Karpas-422 (cell line): ENCODE data around the gene DKKL1. TPM values are rescaled to one million over a fixed set of nuclear protein-coding genes. Genes with fewer than 3 reads are reported as not detected.

Source experiments
- DNase-seq: peaks from one replicate; pipeline ENCODE4 v3.0.0-alpha.2; 2015
- H2AFZ ChIP-seq: fragments of 200-600 bp; sonication (generic); 2 replicates; pipeline ENCODE4 v1.6.1; 2014; ENCODE audit warnings: antibody characterized with exemption, low read length, mixed read lengths
- H3K27ac ChIP-seq: fragments of 200-600 bp; sonication (generic); 2 replicates; pipeline ENCODE4 v1.5.1; 2014; ENCODE audit warnings: mild to moderate bottlenecking, low read length, moderate library complexity
- H3K27me3 ChIP-seq: fragments of 200-600 bp; sonication (generic); 2 replicates; pipeline ENCODE4 v1.6.1; 2014; ENCODE audit warnings: low read length, mixed read lengths
- H3K36me3 ChIP-seq: fragments of 200-600 bp; sonication (generic); 2 replicates; pipeline ENCODE4 v1.6.1; 2014; ENCODE audit warnings: low read length, mixed read lengths; ENCODE audit not compliant: insufficient read depth
- H3K4me1 ChIP-seq: fragments of 200-600 bp; sonication (generic); 2 replicates; pipeline ENCODE4 v1.6.1; 2014; ENCODE audit warnings: mild to moderate bottlenecking, low read length, mixed read lengths
- H3K4me2 ChIP-seq: fragments of 200-600 bp; sonication (generic); 2 replicates; pipeline ENCODE4 v1.6.1; 2014; ENCODE audit warnings: low read length, low read depth, mild to moderate bottlenecking; ENCODE audit not compliant: poor library complexity, severe bottlenecking
- H3K4me3 ChIP-seq: fragments of 200-600 bp; sonication (generic); 2 replicates; pipeline ENCODE4 v1.5.1; 2014; ENCODE audit warnings: mild to moderate bottlenecking, antibody characterized with exemption, low read length, mixed read lengths
- H3K79me2 ChIP-seq: fragments of 200-600 bp; sonication (generic); 2 replicates; pipeline ENCODE4 v1.6.1; 2014; ENCODE audit warnings: mild to moderate bottlenecking, low read length, mixed read lengths
- H3K9ac ChIP-seq: fragments of 200-600 bp; sonication (generic); 2 replicates; pipeline ENCODE4 v1.6.0; 2014; ENCODE audit warnings: low read length
- H3K9me2 ChIP-seq: fragments of 200-600 bp; sonication (generic), shearing (Covaris generic); replicated peaks from 2 replicates; pipeline ENCODE4 v1.6.0; 2014; ENCODE audit warnings: mild to moderate bottlenecking, low read length, moderate library complexity; ENCODE audit not compliant: insufficient read depth
- H3K9me3 ChIP-seq: fragments of 300-700, 200-600 bp; sonication (generic); 2 replicates; pipeline ENCODE4 v1.6.1; 2014; ENCODE audit warnings: low read length, mixed read lengths
- H4K20me1 ChIP-seq: fragments of 200-600 bp; sonication (generic); 2 replicates; pipeline ENCODE4 v1.6.1; 2014; ENCODE audit warnings: mild to moderate bottlenecking, antibody characterized with exemption, low read length, low read depth; ENCODE audit not compliant: insufficient read depth
- total RNA-seq: library from RNA; depleted of rRNA; stranded (reverse); fragments of >200 nt; shearing (Covaris generic); gene quantifications from 2 replicates; pipeline ENCODE4 v1.2.3, GENCODE V29; 2014; ENCODE audit warnings: low replicate concordance

Gene DKKL1
- total RNA-seq, 1 experiment from 2014 or later, result not detected

GRCh38 chr19:49339301-49340068, 24.2 kb upstream of the DKKL1 start:
- Histone ChIP-seq H2AFZ (no peak overlapping the region), H3K4me2 (peak overlapping the region; percentile 98), H3K27me3 (no peaks in the 10 kb centered on the region), H3K9ac (peak overlapping the region; percentile 93), H3K4me3 (peak overlapping the region; percentile 79), H3K27ac (peak overlapping the region; percentile 96), H3K9me3 (no peaks in the 10 kb centered on the region), H4K20me1 (no peaks in the 10 kb centered on the region; the same call in 1 of the 2 replicates), H3K36me3 (peaks cover 34% of the 10 kb centered on the region), H3K9me2 (no peaks in the 10 kb centered on the region), H3K79me2 (peaks cover 27% of the 10 kb centered on the region), H3K4me1 (peaks cover 65% of the 10 kb centered on the region)
- peak; percentile 100 for DNase-seq

DNA sequence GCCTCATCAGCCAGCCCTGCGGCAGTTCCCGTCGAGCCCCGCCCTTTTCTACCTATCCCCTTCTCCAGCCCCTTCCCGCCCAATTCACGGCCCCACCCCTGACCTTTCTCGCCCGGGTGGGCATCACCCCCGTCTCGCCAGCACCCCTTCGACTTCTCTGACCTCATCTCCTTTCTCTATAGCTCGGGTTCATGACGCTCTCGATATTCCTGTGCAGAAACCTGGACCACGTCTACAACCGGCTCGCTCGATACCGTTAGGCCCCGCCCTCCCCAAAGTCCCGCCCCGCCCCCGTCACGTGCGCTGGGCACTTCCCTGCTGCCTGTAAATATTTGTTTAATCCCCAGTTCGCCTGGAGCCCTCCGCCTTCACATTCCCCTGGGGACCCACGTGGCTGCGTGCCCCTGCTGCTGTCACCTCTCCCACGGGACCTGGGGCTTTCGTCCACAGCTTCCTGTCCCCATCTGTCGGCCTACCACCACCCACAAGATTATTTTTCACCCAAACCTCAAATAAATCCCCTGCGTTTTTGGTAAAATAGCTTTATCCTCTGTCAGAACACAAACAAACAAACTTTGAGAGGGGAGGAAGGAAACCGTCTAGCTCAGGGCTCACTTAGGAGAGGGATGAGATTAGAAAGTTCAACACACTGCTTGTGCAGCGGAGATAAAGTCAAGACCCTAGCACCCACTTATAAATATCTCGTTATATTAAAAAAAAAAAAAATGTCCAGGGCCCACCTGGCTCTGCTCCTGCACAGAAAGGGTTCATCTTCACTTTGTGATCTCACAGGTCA, 23.4 kb upstream of the DKKL1 start:
- Histone ChIP-seq H3K27ac (peak overlapping the region; percentile 96), H3K9me2 (no peaks in the 10 kb centered on the region), H3K4me1 (peaks cover 58% of the 10 kb centered on the region), H3K9me3 (no peaks in the 10 kb centered on the region), H3K9ac (peak overlapping the region; percentile 83), H3K36me3 (peaks cover 34% of the 10 kb centered on the region), H3K4me3 (peak overlapping the region; percentile 64), H4K20me1 (no peaks in the 10 kb centered on the region; the same call in 1 of the 2 replicates), H3K79me2 (peaks cover 23% of the 10 kb centered on the region), H3K27me3 (no peaks in the 10 kb centered on the region), H2AFZ (no peak overlapping the region), H3K4me2 (peak overlapping the region; percentile 98)
- peak; percentile 99 for DNase-seq

DNA sequence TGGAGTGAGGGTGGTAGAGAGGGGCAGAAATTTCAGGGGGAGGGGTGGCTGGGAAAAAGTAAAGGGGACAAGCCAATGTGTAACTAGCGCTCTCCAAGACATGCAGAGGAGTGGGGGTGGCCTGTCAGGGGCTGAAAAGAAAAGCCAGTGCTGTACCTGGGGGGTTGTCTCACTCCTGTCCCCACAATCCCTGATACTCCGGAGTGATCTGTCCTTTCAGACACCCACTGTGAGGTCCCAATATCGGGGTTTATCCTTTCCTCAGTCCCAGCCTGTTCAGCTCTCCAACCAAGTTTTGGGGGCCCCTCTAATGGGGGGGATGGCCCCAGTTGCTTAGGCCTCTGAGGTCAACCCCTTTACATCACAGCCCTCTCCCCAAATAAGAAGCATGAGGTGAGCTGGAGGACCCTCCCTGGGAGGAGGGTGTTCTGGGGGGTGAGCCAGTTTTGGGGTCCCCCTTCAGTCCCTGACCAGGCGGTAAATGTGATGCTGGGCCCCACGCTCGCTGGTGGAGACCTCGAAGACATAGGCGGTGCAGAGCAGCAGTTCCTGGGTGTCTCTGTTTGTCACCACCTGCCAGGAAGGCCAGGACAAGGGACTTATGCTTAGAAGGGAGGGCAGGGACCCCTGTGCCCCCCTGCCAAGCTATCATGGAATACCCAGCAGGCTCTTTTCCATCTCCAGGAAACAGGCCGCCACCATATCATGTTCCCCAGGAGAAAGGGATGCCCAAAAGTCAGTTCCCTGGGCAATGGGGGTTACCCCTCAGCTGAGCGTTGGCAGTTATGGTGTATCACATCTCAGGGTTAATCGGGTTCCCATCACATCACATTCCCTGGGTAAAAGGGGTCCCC, 22.6 kb upstream of the DKKL1 start:
- no peaks in the 10 kb centered on the region for H3K27me3 ChIP-seq
- peak overlapping the region; percentile 96 for H3K27ac ChIP-seq
- peaks cover 53% of the 10 kb centered on the region for H3K4me1 ChIP-seq
- H3K9me2 ChIP-seq, result no peaks in the 10 kb centered on the region
- H2AFZ ChIP-seq, result no peak overlapping the region
- peaks cover 15% of the 10 kb centered on the region for H3K79me2 ChIP-seq
- H3K4me3 ChIP-seq, result peak overlapping the region; percentile 53
- DNase-seq, result peak; percentile 71
- H3K36me3 ChIP-seq, result peaks cover 26% of the 10 kb centered on the region
- H3K9ac ChIP-seq, result peak overlapping the region; percentile 83
- H3K9me3 ChIP-seq, result no peaks in the 10 kb centered on the region
- H4K20me1 ChIP-seq, result no peaks in the 10 kb centered on the region; the same call in 1 of the 2 replicates
- H3K4me2 ChIP-seq, result peak overlapping the region; percentile 98

DNA sequence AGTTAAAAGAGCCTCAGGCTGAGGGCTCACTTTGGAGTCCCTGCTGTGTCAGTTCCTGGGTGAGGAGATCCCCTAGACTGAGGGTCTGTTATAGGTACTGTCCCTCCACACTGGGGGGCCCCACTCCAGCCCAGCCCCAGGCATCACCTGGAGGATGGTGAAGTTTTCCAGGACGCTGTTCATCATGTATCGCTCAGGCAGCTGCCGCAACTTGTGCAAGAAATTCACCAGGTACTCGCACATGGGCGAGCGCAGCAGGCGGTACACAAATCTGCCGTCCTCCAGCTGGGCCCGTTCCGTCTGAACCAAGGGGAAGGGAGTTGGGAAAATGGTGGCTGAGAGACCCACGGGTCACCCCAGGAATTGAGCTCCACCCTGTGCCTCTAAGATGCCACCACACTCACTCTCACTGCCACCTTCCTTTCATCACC, 21.4 kb upstream of the DKKL1 start:
- Histone ChIP-seq H4K20me1 (no peaks in the 10 kb centered on the region; the same call in 1 of the 2 replicates), H2AFZ (no peak overlapping the region), H3K4me2 (no peak overlapping the region), H3K9me2 (no peaks in the 10 kb centered on the region), H3K79me2 (peaks cover 3% of the 10 kb centered on the region), H3K4me1 (peaks cover 47% of the 10 kb centered on the region), H3K9me3 (no peaks in the 10 kb centered on the region), H3K36me3 (peaks cover 14% of the 10 kb centered on the region), H3K27ac (peak overlapping the region; percentile 96), H3K9ac (no peak overlapping the region), H3K4me3 (no peak overlapping the region), H3K27me3 (no peaks in the 10 kb centered on the region)
- peak; percentile 77 for DNase-seq

DNA sequence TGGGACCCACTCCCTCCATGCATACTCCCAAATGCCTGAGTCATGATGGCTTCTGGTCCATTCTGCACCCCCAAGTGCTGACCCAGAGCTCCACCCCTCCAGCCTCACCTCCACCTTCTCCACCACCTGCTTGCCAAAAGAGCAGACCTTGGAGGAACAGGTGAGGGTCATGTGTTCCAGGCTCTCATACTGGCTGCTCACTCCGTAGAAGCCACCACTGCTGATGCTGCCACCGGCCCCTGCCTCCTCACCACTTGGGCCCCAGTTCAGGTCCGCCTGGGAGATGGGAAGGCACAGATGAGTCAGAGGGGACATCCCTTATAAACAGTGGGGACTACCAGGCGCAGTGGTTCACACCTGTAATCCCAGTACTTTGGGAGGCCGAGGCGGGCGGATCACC, 20.6 kb upstream of the DKKL1 start:
- H3K36me3 ChIP-seq, result peaks cover 10% of the 10 kb centered on the region
- H3K9ac ChIP-seq, result no peak overlapping the region
- H2AFZ ChIP-seq, result no peak overlapping the region
- peak; percentile 70 for DNase-seq
- H3K27ac ChIP-seq, result peak overlapping the region; percentile 96
- H3K4me1 ChIP-seq, result peaks cover 47% of the 10 kb centered on the region
- H3K4me3 ChIP-seq, result no peak overlapping the region
- H3K27me3 ChIP-seq, result no peaks in the 10 kb centered on the region
- H4K20me1 ChIP-seq, result no peaks in the 10 kb centered on the region; the same call in 1 of the 2 replicates
- H3K9me3 ChIP-seq, result no peaks in the 10 kb centered on the region
- H3K4me2 ChIP-seq, result no peak overlapping the region
- no peaks in the 10 kb centered on the region for H3K9me2 ChIP-seq
- H3K79me2 ChIP-seq, result no peaks in the 10 kb centered on the region

GRCh38 chr19:49344505-49345423, 18.9 kb upstream of the DKKL1 start:
- Histone ChIP-seq H3K4me3 (no peak overlapping the region), H2AFZ (no peak overlapping the region), H3K27me3 (no peaks in the 10 kb centered on the region), H3K9ac (no peak overlapping the region), H3K9me3 (peaks cover 4% of the 10 kb centered on the region), H4K20me1 (no peaks in the 10 kb centered on the region), H3K4me2 (no peak overlapping the region), H3K27ac (peak overlapping the region; percentile 8; the same call in 1 of the 2 replicates), H3K4me1 (peaks cover 42% of the 10 kb centered on the region), H3K9me2 (no peaks in the 10 kb centered on the region), H3K36me3 (peaks cover 5% of the 10 kb centered on the region; the same call in 1 of the 2 replicates), H3K79me2 (no peaks in the 10 kb centered on the region)
- DNase-seq, result peak; percentile 68

DNA sequence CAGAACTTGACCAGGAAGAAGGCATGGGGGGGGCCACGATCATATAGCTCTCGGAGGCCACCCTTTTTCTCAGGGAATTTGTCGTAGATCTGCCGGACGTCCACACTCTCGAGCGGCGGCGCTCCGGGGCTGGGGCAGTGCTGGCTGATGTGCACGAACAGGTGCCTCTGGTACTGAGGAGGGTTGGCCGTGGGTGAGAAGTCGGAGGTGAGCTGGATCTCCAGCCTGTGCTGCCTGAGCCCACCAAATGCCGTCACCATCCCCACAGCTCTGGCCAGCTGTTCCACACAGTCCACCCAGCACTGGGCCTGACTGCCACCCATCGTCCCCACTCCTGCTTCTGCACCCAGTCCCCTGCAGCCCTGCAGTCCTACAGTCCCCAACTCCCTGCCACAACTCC, 16.5 kb upstream of the DKKL1 start:
- Histone ChIP-seq H3K79me2 (no peaks in the 10 kb centered on the region), H3K4me3 (no peak overlapping the region), H3K9ac (no peak overlapping the region), H3K4me1 (peaks cover 24% of the 10 kb centered on the region), H4K20me1 (no peaks in the 10 kb centered on the region), H3K27ac (peak overlapping the region; percentile 91), H3K4me2 (no peak overlapping the region), H3K36me3 (no peaks in the 10 kb centered on the region), H3K9me2 (no peaks in the 10 kb centered on the region), H3K27me3 (no peaks in the 10 kb centered on the region), H2AFZ (no peak overlapping the region), H3K9me3 (peaks cover 6% of the 10 kb centered on the region)
- no peak for DNase-seq
